Measurements from ENCODE around the gene LFNG.
"Not testable (repeated sequence)": the region's sequence is repeated elsewhere in the genome, so short reads cannot be mapped to it uniquely, and the experiment has no call there.

LFNG gene

GRCh38 chr7:2530071-2530987, 10.8 kb downstream of the LFNG start:
- TF ChIP-seq POLR2A (IDR thresholded peaks at IDR 0.05; ENCODE audit: low read depth, low read length), result no peak
- FAIRE-seq (no peak), DNase-seq (ENCODE audit: insufficient read length, low spot score) (peak; percentile 93)

GRCh38 chr7:2530994-2531795, 11.6 kb downstream of the LFNG start:
- not testable (repeated sequence) for FAIRE-seq; DNase-seq (ENCODE audit: insufficient read length, low spot score)

- not testable (repeated sequence) for DNase-seq (ENCODE audit: insufficient read length, low spot score); FAIRE-seq
Measured at GRCh38 chr7:2531796-2532110, 12.2 kb downstream of the LFNG start.

GRCh38 chr7:2532199-2532772, 12.7 kb downstream of the LFNG start:
- not testable (repeated sequence) for DNase-seq (ENCODE audit: insufficient read length, low spot score); FAIRE-seq

GRCh38 chr7:2532816-2533215, 13.2 kb downstream of the LFNG start:
- not testable (repeated sequence) for FAIRE-seq; DNase-seq (ENCODE audit: insufficient read length, low spot score)

- not testable (repeated sequence) for DNase-seq (ENCODE audit: insufficient read length, low spot score); FAIRE-seq
Measured at GRCh38 chr7:2533566-2533965, 14.0 kb downstream of the LFNG start.

GRCh38 chr7:2534214-2534613, 14.6 kb downstream of the LFNG start:
- not testable (repeated sequence) for DNase-seq (ENCODE audit: insufficient read length, low spot score); FAIRE-seq

GRCh38 chr7:2535872-2536627, 16.5 kb downstream of the LFNG start:
- not testable (repeated sequence) for DNase-seq (ENCODE audit: insufficient read length, low spot score); FAIRE-seq

- DNase-seq (ENCODE audit: insufficient read length, low spot score), result no peak
Measured at GRCh38 chr7:2537981-2538851, 18.6 kb downstream of the LFNG start.

GRCh38 chr7:2539031-2539911, 19.7 kb downstream of the LFNG start:
- DNase-seq (ENCODE audit: insufficient read length, low spot score) (no peak), FAIRE-seq (no peak)
- no peak for TF ChIP-seq POLR2A (IDR thresholded peaks at IDR 0.05; ENCODE audit: low read depth, low read length)

More at GRCh38 chr7:2537981-2538851, 18.6 kb downstream of the LFNG start:
- no peak for FAIRE-seq
- peak; percentile 5; the same call in 1 of the 2 replicates for TF ChIP-seq POLR2A (IDR thresholded peaks at IDR 0.05; ENCODE audit: low read depth, low read length)

GRCh38 chr7:2540133-2540532, 20.6 kb downstream of the LFNG start:
- TF ChIP-seq POLR2A (IDR thresholded peaks at IDR 0.05; ENCODE audit: low read depth, low read length), result no peak
- FAIRE-seq (no peak), DNase-seq (ENCODE audit: insufficient read length, low spot score) (no peak)

GRCh38 chr7:2540641-2541051, 21.1 kb downstream of the LFNG start:
- no peak for FAIRE-seq
- DNase-seq (ENCODE audit: insufficient read length, low spot score), result peak; percentile 23
- no peak for TF ChIP-seq POLR2A (IDR thresholded peaks at IDR 0.05; ENCODE audit: low read depth, low read length)
